ENCODE measurements around the gene LY6G6C. TPM values are rescaled to one million over a fixed set of nuclear protein-coding genes. Genes with fewer than 3 reads are reported as not detected.
"Not testable (repeated sequence)": the region's sequence is repeated elsewhere in the genome, so short reads cannot be mapped to it uniquely, and the experiment has no call there.

LY6G6C gene
- total RNA-seq, 6 experiments from 2014 or later = not detected

- peaks cover 28% of the 10 kb centered on the region for H3K27me3 Mint-ChIP-seq (ENCODE audit: insufficient read depth)
- no peaks in the 10 kb centered on the region for H3K9me3 Mint-ChIP-seq
- H3K36me3 Mint-ChIP-seq (ENCODE audit: low read depth) = no peaks in the 10 kb centered on the region
- no peak overlapping the region for H3K27ac Mint-ChIP-seq
- no peak for TF ChIP-seq CTCF (IDR thresholded peaks at IDR 0.05)
- no peak for DNase-seq
- H3K4me3 Mint-ChIP-seq = no peak overlapping the region
- H3K4me1 Mint-ChIP-seq (ENCODE audit: low read depth) = no peaks in the 10 kb centered on the region
Observed at GRCh38 chr6:31711233-31711632, 10.3 kb downstream of the LY6G6C start.

GRCh38 chr6:31710523-31711219, 10.9 kb downstream of the LY6G6C start:
- H3K4me3 Mint-ChIP-seq = no peak overlapping the region
- TF ChIP-seq CTCF (IDR thresholded peaks at IDR 0.05) = no peak
- H3K9me3 Mint-ChIP-seq = no peaks in the 10 kb centered on the region
- no peak overlapping the region for H3K27ac Mint-ChIP-seq
- DNase-seq = no peak
- H3K4me1 Mint-ChIP-seq (ENCODE audit: low read depth) = no peaks in the 10 kb centered on the region
- H3K36me3 Mint-ChIP-seq (ENCODE audit: low read depth) = no peaks in the 10 kb centered on the region
- peaks cover 28% of the 10 kb centered on the region for H3K27me3 Mint-ChIP-seq (ENCODE audit: insufficient read depth)

- H3K4me1 Mint-ChIP-seq (ENCODE audit: low read depth); DNase-seq; H3K9me3 Mint-ChIP-seq; H3K27ac Mint-ChIP-seq; H3K36me3 Mint-ChIP-seq (ENCODE audit: low read depth); H3K4me3 Mint-ChIP-seq: not testable (repeated sequence)
- peaks cover 25% of the 10 kb centered on the region for H3K27me3 Mint-ChIP-seq (ENCODE audit: insufficient read depth)
Observed at GRCh38 chr6:31709157-31709556, 12.4 kb downstream of the LY6G6C start.

GRCh38 chr6:31708224-31708623, 13.3 kb downstream of the LY6G6C start:
- no peak for TF ChIP-seq CTCF (IDR thresholded peaks at IDR 0.05)
- Mint-ChIP-seq H3K4me3 (no peak overlapping the region), H3K4me1 (ENCODE audit: low read depth) (peaks cover 4% of the 10 kb centered on the region), H3K27me3 (ENCODE audit: insufficient read depth) (peaks cover 23% of the 10 kb centered on the region), H3K36me3 (ENCODE audit: low read depth) (no peaks in the 10 kb centered on the region), H3K27ac (no peak overlapping the region), H3K9me3 (no peaks in the 10 kb centered on the region)
- no peak for DNase-seq

- no peak for TF ChIP-seq CTCF (IDR thresholded peaks at IDR 0.05)
- DNase-seq = no peak
- Mint-ChIP-seq H3K9me3 (no peaks in the 10 kb centered on the region), H3K27me3 (ENCODE audit: insufficient read depth) (peaks cover 22% of the 10 kb centered on the region), H3K4me1 (ENCODE audit: low read depth) (peaks cover 6% of the 10 kb centered on the region), H3K4me3 (no peak overlapping the region), H3K36me3 (ENCODE audit: low read depth) (no peaks in the 10 kb centered on the region), H3K27ac (no peak overlapping the region)
Observed at GRCh38 chr6:31707701-31708100, 13.8 kb downstream of the LY6G6C start.

GRCh38 chr6:31706599-31706998, 14.9 kb downstream of the LY6G6C start, which contains the start of gene LY6G6F:
LY6G6F (plus strand) TSS chr6:31706866; CDS start chr6:31706907, 41 bp downstream.
- Mint-ChIP-seq H3K4me3 (no peak within 1 kb of the TSS), H3K27ac (no peak within 1 kb of the TSS), H3K36me3 (ENCODE audit: low read depth) (no peaks in the 10 kb centered on the region), H3K9me3 (no peaks in the 10 kb centered on the region), H3K27me3 (ENCODE audit: insufficient read depth) (peaks cover 13% of the 10 kb centered on the region), H3K4me1 (ENCODE audit: low read depth) (peaks cover 12% of the 10 kb centered on the region)
- no peak for TF ChIP-seq CTCF (IDR thresholded peaks at IDR 0.05)
- no peak for DNase-seq

Measured in HFFc6 (cell line).